Measurements from ENCODE around the gene OVOL2.
A peak's percentile ranks its signal among the peaks of the same experiment; 100 is the strongest.

OVOL2 gene

DNA sequence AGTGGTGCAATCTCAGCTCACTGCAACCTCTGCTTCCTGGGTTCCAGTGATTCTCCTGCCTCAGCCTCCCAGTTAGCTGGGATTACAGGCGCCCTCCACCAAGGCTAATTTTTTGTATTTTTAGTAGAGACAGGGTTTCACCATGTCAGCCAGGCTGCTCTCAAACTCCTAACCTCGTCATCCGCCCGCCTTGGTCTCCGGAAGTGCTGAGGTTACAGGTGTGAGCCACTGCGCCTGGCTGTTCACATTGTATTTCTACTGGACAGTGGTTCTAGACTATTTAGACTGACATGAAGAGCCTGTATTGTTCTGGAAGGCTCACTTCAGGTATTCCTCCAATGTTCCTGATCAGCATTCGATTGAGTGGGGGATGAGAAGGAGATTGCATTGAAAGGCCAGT lies 14.8 kb upstream of the OVOL2 start:
- H3K4me3 ChIP-seq (ENCODE audit: low read length) = no peak overlapping the region
- TF ChIP-seq EZH2phosphoT487 (IDR thresholded peaks at IDR 0.05; ENCODE audit: borderline replicate concordance, low read length) = no peak
- no peak overlapping the region for H3K4me2 ChIP-seq (ENCODE audit: low read length)
- no peaks in the 10 kb centered on the region for H3K9me2 ChIP-seq (replicated peaks; ENCODE audit: control insufficient read depth, low read length)
- H3K79me2 ChIP-seq (ENCODE audit: control insufficient read depth, low read length) = no peaks in the 10 kb centered on the region
- no peaks in the 10 kb centered on the region for H3K36me3 ChIP-seq (ENCODE audit: control insufficient read depth, low read length)
- H3K27me3 ChIP-seq (ENCODE audit: control insufficient read depth, low read length) = peaks cover 5% of the 10 kb centered on the region
- H3K9me3 ChIP-seq (ENCODE audit: control insufficient read depth, insufficient read depth, low read length) = no peaks in the 10 kb centered on the region
- no peak overlapping the region for H3K27ac ChIP-seq (ENCODE audit: low read depth, low read length)
- H3K4me1 ChIP-seq (ENCODE audit: control insufficient read depth, low read length) = no peaks in the 10 kb centered on the region
- no peaks in the 10 kb centered on the region; the same call in 1 of the 2 replicates for H3F3A ChIP-seq (ENCODE audit: control insufficient read depth, insufficient read depth)
- no peaks in the 10 kb centered on the region for H4K20me1 ChIP-seq (ENCODE audit: control insufficient read depth, insufficient read depth, low read depth, low read length)

DNA sequence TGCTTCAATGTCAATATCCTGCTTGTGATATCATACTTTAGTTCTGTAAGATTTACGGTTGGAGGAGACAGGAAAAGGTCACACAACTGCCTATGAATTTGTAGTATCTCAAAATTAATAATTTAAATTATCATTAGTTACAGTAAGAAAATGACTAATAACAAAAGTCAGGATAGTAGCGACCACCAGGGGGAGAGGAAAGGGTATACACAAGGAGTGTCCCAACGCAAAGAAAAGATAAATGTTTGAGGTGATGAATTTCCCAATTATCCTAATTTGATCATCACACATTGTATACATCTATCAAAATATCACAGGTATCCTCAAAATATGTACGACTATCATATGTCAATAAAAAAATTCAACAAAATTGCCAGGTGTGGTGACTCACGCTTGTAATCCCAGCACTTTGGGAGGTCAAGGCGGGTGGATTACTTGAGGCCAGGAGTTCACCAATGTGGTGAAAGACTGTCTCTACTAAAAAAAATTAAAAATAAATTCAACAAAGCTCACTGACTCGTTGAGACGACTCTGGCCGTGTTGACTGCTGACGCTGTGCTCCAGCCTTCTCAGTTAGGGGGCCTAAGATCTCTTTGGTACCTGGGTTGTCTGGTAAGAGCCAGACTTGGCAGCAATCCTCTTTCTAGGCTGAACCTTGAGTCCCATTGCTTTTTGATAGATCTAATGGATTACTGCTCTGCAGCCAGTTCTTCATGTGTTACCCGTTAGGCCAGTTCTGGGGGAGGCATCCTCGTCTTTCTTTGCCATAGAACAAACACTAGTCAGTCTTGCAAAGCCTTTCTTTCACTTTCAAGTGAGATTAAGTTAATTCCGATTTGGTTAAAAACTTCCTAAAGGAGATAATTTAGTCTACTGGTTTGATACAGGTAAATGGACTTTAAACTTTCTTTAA lies 9.0 kb upstream of the OVOL2 start:
- Histone ChIP-seq H3K4me3 (ENCODE audit: low read length) (no peak overlapping the region), H3K79me2 (ENCODE audit: control insufficient read depth, low read length) (no peaks in the 10 kb centered on the region), H3K27me3 (ENCODE audit: control insufficient read depth, low read length) (peaks cover 8% of the 10 kb centered on the region), H4K20me1 (ENCODE audit: control insufficient read depth, insufficient read depth, low read depth, low read length) (no peaks in the 10 kb centered on the region), H3K4me1 (ENCODE audit: control insufficient read depth, low read length) (no peaks in the 10 kb centered on the region), H3F3A (ENCODE audit: control insufficient read depth, insufficient read depth) (no peaks in the 10 kb centered on the region; the same call in 1 of the 2 replicates), H3K4me2 (ENCODE audit: low read length) (no peak overlapping the region), H3K9me2 (replicated peaks; ENCODE audit: control insufficient read depth, low read length) (no peaks in the 10 kb centered on the region), H3K27ac (ENCODE audit: low read depth, low read length) (no peak overlapping the region), H3K9me3 (ENCODE audit: control insufficient read depth, insufficient read depth, low read length) (no peaks in the 10 kb centered on the region), H3K36me3 (ENCODE audit: control insufficient read depth, low read length) (no peaks in the 10 kb centered on the region)
- TF ChIP-seq EZH2phosphoT487 (IDR thresholded peaks at IDR 0.05; ENCODE audit: borderline replicate concordance, low read length) = no peak
- TF ChIP-seq, protein P1, sequence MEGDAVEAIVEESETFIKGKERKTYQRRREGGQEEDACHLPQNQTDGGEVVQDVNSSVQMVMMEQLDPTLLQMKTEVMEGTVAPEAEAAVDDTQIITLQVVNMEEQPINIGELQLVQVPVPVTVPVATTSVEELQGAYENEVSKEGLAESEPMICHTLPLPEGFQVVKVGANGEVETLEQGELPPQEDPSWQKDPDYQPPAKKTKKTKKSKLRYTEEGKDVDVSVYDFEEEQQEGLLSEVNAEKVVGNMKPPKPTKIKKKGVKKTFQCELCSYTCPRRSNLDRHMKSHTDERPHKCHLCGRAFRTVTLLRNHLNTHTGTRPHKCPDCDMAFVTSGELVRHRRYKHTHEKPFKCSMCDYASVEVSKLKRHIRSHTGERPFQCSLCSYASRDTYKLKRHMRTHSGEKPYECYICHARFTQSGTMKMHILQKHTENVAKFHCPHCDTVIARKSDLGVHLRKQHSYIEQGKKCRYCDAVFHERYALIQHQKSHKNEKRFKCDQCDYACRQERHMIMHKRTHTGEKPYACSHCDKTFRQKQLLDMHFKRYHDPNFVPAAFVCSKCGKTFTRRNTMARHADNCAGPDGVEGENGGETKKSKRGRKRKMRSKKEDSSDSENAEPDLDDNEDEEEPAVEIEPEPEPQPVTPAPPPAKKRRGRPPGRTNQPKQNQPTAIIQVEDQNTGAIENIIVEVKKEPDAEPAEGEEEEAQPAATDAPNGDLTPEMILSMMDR (IDR thresholded peaks at IDR 0.05; ENCODE audit: low read depth, low read length, poor library complexity, severe bottlenecking) = peak; percentile 31

DNA sequence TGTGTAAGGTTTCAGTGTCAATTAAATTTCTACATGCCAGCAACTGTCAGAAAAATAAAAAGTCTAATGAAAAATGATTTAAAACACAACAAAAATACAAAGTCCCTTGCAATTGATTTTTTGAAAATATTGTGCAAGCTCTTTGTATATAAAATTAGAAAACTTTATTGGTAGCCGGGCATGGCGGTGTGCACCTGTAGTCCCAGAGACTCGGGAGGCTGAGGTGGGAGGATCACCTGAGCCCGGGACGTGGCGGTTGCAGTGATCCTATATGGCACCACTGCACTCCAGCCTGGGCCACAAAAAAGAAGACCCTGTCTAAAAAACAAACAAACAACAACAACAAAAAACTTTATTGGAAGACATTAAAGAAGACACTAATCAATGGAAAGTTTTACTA lies 6.0 kb upstream of the OVOL2 start:
- Histone ChIP-seq H3K4me2 (ENCODE audit: low read length) (no peak overlapping the region), H3K79me2 (ENCODE audit: control insufficient read depth, low read length) (no peaks in the 10 kb centered on the region), H3K4me3 (ENCODE audit: low read length) (no peak overlapping the region), H3K27me3 (ENCODE audit: control insufficient read depth, low read length) (peaks cover 20% of the 10 kb centered on the region), H3K4me1 (ENCODE audit: control insufficient read depth, low read length) (no peaks in the 10 kb centered on the region), H4K20me1 (ENCODE audit: control insufficient read depth, insufficient read depth, low read depth, low read length) (no peaks in the 10 kb centered on the region; the same call in 1 of the 2 replicates), H3K36me3 (ENCODE audit: control insufficient read depth, low read length) (no peaks in the 10 kb centered on the region), H3K9me3 (ENCODE audit: control insufficient read depth, insufficient read depth, low read length) (no peaks in the 10 kb centered on the region), H3F3A (ENCODE audit: control insufficient read depth, insufficient read depth) (no peaks in the 10 kb centered on the region; the same call in 1 of the 2 replicates), H3K27ac (ENCODE audit: low read depth, low read length) (no peak overlapping the region), H3K9me2 (replicated peaks; ENCODE audit: control insufficient read depth, low read length) (no peaks in the 10 kb centered on the region)
- TF ChIP-seq, protein P1 (IDR thresholded peaks at IDR 0.05; ENCODE audit: low read depth, low read length, poor library complexity, severe bottlenecking) = no peak
- TF ChIP-seq EZH2phosphoT487 (IDR thresholded peaks at IDR 0.05; ENCODE audit: borderline replicate concordance, low read length) = no peak

DNA sequence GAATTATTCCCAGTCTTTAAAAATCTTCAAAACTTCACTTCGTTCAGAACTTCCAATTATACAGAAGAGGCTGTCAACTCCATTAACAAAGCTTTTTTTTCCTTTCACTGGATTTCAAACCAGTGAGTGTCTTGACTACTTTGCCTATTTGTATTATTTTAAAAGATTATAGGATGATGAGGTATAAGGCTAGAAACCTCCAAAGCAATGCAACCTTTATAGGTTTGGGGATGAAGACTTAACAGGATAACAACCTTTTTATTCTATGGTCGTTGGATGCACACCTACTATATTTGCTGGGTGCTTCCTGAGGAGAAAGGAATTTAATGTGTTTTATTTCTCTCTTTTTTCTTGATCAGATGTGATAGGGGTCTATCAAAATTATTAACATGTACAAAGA lies 1.9 kb upstream of the OVOL2 start:
- TF ChIP-seq EZH2phosphoT487 (IDR thresholded peaks at IDR 0.05; ENCODE audit: borderline replicate concordance, low read length) = no peak
- TF ChIP-seq, protein P1 (IDR thresholded peaks at IDR 0.05; ENCODE audit: low read depth, low read length, poor library complexity, severe bottlenecking) = no peak

More for the DNA sequence above, 1.9 kb upstream of the OVOL2 start:
- no peaks in the 10 kb centered on the region for H3K9me2 ChIP-seq (replicated peaks; ENCODE audit: control insufficient read depth, low read length)
- H3K27ac ChIP-seq (ENCODE audit: low read depth, low read length) = no peak overlapping the region
- H3K79me2 ChIP-seq (ENCODE audit: control insufficient read depth, low read length) = no peaks in the 10 kb centered on the region
- no peaks in the 10 kb centered on the region for H3F3A ChIP-seq (ENCODE audit: control insufficient read depth, insufficient read depth)
- H3K27me3 ChIP-seq (ENCODE audit: control insufficient read depth, low read length) = peaks cover 45% of the 10 kb centered on the region
- H4K20me1 ChIP-seq (ENCODE audit: control insufficient read depth, insufficient read depth, low read depth, low read length) = no peaks in the 10 kb centered on the region; the same call in 1 of the 2 replicates
- H3K4me3 ChIP-seq (ENCODE audit: low read length) = no peak overlapping the region
- H3K4me1 ChIP-seq (ENCODE audit: control insufficient read depth, low read length) = no peaks in the 10 kb centered on the region
- H3K9me3 ChIP-seq (ENCODE audit: control insufficient read depth, insufficient read depth, low read length) = no peaks in the 10 kb centered on the region
- H3K36me3 ChIP-seq (ENCODE audit: control insufficient read depth, low read length) = no peaks in the 10 kb centered on the region
- H3K4me2 ChIP-seq (ENCODE audit: low read length) = no peak overlapping the region

All from DOHH2 (cell line).